COLO668 (cell line): ENCODE data around the gene KIF26B.
"Not testable (repeated sequence)": the region's sequence is repeated elsewhere in the genome, so short reads cannot be mapped to it uniquely, and the experiment has no call there.

Source experiments
- DNase-seq: peaks from one replicate; lab custom pipeline; 2025; ENCODE audit not compliant: unreplicated experiment; lab: John Stamatoyannopoulos, UW

Gene KIF26B

DNA sequence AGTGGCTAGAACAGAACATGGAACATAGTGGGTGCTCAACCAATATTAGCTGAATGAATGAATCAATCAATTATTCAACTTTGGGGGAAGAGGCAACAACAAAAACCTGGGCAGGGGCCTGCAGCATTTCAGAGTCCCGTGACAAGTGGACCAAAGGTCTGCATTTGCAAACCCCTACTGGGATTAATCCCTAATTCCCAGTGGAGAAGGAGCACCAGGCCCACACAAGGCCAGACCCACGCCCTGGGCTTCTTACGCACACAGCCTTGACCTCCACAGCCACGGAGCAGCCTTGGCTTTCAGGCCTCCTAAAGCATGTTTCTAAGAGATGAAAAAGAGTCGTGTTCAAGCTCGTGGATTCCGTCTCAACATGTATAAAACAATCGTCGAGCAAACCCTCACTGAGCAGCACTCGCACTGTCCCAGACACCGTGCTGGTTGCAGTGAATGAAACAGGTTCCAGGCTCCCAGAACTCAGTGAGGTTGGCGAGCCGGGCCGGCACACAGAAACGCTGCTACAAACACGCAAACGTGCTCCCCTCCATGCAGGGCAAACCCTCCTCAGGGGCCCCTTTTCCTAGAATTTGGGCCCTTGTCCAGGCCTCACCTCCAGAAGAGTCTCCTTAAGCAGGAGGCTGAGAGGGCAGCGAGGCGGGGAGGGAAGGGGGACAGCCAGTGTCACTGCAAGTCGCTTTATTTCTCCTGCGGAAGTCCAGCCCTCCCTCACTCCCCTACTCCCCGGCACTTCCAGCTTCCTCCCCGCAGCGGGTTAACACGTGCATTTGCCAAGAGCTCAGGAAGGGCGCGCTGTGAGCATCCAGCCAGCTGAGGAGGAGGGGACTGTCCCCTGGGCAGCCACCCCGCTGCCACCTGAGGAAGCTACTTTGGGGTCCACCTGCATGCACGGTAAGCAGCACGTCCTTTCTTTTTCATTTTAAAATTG lies 556.4 kb downstream of the KIF26B start:
- no peak for DNase-seq

DNA sequence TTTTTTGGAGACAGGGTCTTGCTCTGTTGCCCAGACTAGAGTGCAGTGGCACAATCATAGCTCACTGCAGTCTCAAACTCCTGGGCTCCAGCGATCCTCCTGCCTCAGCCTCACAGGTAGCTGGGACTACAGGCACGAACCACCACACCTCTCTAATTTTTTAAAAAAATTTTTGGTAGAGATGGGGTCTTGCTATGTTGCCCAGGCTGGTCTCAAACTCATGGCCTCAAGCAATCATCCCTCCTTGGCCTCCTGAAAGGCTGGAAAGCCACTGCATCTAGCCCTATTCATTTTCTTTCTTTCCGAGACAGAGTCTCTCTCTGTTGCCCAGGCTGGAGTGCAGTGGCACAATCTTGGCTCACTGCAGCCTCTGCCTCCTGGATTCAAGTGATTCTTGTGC lies 559.2 kb downstream of the KIF26B start:
- DNase-seq: not testable (repeated sequence)

- DNase-seq: no peak
Measured at GRCh38 chr1:245715291-245715701, 560.5 kb downstream of the KIF26B start.

DNA sequence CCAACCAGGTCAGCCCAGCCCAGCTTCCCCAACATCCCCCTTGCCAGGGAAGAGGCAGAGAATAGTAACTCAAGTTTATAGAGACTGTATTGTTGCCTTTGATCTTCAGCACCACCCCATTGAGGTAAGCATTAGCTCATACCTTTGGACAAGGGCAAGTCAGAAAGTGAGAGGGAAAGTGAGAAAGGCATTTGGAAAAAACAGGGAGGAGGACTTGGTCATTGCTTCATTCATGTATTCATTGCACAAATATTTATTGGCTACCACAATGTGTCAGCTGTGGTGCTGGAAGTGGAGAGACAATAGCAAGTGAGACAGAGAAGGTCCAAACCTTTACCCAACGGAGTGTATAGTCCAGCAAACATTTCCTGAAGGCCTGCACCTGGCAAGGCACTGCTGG lies 561.2 kb downstream of the KIF26B start:
- no peak for DNase-seq

GRCh38 chr1:245716561-245716960 lies 561.8 kb downstream of the KIF26B start:
- DNase-seq: no peak

GRCh38 chr1:245717611-245718010 lies 562.8 kb downstream of the KIF26B start:
- DNase-seq: no peak

DNA sequence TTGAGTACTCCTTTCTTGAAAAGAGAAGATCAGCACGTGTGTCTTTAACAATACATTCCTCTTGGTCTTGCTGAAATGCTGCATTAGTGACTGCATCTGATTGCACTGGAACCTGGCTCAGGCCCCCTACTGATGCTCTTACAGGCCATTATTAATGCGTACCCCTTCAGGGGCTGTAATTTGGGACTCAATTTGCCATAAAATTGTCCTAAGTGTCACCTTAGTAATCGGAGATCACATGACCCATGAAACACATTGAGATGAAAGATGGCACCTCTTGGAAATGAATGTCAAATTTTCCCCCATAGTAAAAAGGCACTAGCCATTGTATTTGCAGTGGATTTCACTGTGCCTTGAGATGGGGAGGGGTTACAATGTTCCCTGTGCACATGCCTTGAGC lies 563.3 kb downstream of the KIF26B start:
- DNase-seq: no peak

DNA sequence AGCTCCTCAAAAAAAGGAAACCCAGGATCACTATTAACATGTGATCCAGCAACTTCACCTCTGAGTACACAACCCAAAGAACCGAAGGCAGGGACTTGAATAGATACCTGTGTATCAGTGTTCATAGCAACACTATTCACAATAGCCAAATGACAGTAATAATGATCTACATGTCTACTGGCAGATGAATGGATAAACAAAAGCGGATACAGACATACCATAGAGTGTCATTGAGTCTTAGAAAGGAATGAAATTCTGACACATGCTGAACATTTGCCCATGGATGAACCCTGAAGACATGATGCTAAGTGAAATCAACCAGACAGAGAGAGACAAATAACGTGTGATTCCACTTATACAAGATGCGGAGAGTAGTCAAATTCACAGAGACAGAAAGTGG lies 564.2 kb downstream of the KIF26B start:
- DNase-seq: no peak

GRCh38 chr1:245721488-245721887 lies 566.7 kb downstream of the KIF26B start:
- DNase-seq: no peak

DNA sequence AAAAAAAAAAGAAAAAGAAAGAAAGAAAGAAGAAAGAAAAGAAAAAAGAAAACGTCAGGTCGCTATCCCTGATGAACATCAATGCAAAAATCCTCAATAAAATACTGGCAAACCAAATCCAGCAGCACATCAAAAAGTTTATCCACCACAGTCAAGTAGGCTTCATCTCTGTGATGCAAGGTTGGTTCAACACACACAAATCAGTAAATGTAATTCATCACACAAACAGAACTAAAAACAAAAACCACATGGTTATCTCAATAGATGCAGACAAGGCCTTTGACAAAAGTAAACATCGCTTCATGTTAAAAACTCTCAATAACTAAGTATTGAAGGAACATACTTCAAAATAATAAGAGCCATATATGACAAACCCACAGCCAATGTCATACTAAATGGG lies 573.2 kb downstream of the KIF26B start:
- not testable (repeated sequence) for DNase-seq

GRCh38 chr1:245730801-245731200 lies 576.0 kb downstream of the KIF26B start:
- DNase-seq: no peak

DNA sequence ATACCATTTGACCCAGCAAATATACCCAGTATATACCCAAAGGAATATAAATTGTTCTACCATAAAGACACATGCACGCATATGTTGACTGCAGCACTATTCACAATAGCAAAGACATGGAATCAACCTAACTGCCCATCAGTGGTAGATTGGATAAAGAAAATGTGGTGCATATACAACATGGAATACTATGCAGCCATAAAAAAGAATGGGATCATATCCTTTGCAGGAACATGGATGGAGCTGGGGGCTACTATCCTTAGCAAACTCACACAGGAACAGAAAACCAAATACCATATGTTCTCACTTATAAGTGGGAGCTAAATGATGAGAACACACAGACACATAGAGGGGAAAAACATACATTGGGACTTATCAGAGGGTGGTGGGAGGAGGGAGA lies 585.6 kb downstream of the KIF26B start:
- not testable (repeated sequence) for DNase-seq

- DNase-seq: no peak
Measured at GRCh38 chr1:245742896-245743295, 588.1 kb downstream of the KIF26B start.

DNA sequence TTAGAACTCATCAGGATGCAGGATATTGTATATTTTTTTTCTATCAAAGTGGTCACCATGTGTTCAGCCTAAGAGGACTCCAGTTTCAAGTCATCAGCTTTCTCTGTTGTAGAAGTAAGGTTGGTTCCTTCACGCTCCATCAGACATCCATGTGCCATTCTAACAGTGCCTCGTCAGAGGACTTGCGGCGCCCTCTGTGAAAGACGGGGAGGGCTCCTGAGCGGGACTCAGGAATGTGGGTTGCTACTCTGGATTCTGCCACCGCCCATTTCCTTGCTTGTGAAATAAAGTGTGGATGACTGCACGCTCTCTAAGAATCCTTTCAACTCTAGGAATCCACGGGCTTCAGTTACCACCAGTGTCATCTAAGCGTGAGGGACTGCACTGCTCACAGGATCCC lies 593.5 kb downstream of the KIF26B start:
- DNase-seq: no peak

- no peak for DNase-seq
Measured at GRCh38 chr1:245748646-245749045, 593.9 kb downstream of the KIF26B start.

DNA sequence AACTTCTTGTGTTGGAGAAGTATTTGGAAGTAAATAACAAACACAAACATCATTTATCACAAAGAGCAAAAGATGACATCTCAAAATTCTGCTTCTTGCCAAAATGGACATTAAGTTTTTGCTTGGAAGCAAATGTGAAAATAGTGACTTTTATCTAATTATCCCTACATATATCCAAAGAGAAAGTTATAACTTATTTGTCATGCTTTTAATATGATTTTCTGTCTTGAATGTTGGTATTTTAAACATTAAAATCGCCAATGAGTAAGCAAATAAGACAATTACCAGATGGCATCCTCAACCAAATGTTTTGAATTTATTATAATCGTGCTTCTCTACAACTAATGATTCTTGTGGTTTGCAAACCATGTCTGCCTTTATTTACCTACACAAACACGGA lies 594.3 kb downstream of the KIF26B start:
- DNase-seq: no peak

DNA sequence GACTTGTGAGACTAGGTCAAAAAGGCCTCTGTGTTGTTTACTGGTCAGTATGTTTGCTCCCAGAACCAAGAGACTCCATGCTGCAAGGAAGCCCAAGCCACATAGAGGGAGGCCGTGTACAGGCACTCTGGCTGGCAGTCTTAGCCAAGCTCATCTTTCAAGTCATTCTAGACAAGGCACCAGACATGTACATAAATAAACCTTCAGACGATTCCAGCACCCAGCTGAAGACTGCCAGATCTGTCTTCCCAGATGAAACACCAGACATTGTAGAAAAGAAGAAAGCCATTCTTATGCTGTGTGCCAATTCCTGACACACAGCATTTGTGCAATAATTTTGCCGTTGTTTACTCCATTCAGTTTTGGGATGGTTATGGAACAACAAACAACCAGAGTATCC lies 595.5 kb downstream of the KIF26B start:
- DNase-seq: no peak

DNA sequence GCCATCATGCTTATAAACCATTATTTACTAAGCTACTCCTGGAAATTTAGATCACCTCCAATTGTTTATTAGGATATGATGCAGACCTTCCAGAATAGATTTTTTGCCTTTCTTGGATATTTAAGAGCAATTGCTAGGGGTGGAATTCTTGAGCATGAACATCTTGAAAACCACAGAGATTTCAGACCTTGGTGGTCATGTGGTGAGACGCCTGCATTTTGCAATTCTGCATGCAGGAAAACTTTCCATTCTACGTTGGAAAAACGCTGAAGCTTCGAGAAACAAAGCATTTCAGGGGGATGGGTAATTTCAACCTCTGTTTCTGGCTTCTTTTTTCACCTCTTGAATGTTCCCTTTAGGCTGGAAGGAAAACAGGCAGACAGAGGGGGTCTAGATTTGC lies 596.3 kb downstream of the KIF26B start:
- DNase-seq: no peak

- DNase-seq: no peak
Measured at GRCh38 chr1:245751726-245752470, 597.1 kb downstream of the KIF26B start.

- DNase-seq: no peak
Measured at GRCh38 chr1:245752561-245752960, 597.8 kb downstream of the KIF26B start.

DNA sequence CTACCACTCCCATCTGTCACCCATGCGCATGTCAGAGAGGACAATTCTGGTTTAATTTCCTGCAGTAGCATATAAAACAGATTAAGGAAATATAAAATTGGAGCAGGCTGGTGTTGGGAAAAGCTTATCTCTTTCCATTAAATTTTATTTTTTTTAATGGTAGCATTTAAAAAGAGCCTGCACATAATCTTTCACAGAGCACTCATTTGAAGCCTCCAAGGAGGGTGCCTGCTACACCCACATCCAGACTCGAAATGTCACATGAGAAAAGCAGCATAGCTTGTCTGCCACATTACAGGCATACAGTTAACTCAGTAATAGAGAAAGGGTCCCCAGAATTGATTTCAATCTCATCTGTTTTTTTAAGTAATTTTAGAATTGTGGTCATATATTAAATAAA lies 599.0 kb downstream of the KIF26B start:
- DNase-seq: no peak

DNA sequence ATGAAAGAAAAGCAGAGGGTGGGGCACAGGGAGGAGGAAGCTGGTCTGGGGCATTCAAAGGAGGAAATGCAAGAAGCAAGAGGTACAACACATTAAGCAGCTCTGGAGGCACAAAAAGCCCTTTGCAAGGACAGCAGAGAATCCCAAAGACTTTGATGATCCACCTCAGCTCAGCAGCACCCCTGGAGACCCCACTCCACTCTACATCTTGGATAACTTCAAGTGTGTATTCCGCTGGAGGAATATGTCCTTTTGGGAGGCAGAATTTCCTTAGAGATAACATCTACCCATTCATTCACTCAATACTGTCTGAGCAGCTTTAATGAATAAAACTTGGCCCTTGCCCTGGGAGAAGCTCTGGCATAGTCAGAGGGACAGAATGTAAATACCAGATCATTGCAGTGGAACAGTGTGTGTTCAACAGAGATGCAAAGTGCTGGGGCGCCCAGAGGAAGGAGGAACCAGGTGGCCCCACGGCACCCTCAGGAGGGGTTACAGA lies 599.7 kb downstream of the KIF26B start:
- DNase-seq: no peak
